Thyroid gland (tissue), 4 donors: ENCODE results near the gene GTF3C5.

Experiments used
- POLR2A ChIP-seq, 2 donors: fragments of 450-650 bp; IDR thresholded peaks; one replicate each; pipeline ENCODE4 v1.6.1; 2017; ENCODE audit warnings: antibody characterized with exemption in 2 of 2, mild to moderate bottlenecking in 2 of 2, moderate library complexity in 1 of 2
- TF ChIP-seq, protein P1 (sequence below), 6 experiments: fragments of 200-600 bp in 3 of 6; fragments of 450-650 bp in 3 of 6; sonication (generic) in 3 of 6; IDR thresholded peaks; one replicate each; pipeline ENCODE4 v1.5.1; 2016 to 2019; ENCODE audit warnings: antibody characterized with exemption in 6 of 6, mild to moderate bottlenecking in 2 of 6, inconsistent platforms in 1 of 6, moderate library complexity in 1 of 6

DNA sequence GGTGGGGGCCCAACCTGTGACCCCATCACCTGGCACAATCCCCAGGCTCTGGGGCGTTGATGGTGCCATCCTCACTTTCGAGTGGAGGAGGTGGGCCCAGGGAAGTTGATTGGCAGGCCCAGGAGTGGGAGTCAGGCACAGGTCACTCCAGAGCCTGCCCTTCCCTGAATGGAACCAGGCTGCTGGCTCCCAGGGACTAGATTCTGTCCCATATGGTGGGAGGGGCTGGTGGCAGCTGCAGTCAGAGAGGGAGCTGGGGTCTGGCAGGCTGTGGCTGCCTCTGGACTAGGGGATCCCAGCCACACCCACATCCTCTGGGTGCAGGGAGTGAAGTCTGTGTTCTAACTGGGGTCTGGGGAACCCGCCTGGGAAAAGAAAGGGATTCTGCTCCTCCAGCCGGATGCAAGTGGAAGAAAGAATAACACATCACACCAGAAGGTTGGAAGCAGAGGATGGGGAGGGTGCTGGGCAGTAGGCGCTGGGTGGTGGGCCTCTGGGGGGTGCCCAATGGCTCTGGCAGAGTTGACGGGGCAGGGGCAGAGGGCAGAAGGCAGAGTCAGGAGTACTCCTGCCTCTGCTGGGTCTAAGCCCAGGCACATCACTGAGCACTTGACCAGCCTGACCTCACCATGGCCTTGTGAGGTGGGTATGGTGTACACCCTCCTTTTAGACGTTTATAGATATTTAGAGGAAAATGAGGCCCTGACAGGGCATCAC lies 56.8 kb downstream of the GTF3C5 start:
- TF ChIP-seq, protein P1, sequence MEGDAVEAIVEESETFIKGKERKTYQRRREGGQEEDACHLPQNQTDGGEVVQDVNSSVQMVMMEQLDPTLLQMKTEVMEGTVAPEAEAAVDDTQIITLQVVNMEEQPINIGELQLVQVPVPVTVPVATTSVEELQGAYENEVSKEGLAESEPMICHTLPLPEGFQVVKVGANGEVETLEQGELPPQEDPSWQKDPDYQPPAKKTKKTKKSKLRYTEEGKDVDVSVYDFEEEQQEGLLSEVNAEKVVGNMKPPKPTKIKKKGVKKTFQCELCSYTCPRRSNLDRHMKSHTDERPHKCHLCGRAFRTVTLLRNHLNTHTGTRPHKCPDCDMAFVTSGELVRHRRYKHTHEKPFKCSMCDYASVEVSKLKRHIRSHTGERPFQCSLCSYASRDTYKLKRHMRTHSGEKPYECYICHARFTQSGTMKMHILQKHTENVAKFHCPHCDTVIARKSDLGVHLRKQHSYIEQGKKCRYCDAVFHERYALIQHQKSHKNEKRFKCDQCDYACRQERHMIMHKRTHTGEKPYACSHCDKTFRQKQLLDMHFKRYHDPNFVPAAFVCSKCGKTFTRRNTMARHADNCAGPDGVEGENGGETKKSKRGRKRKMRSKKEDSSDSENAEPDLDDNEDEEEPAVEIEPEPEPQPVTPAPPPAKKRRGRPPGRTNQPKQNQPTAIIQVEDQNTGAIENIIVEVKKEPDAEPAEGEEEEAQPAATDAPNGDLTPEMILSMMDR (IDR thresholded peaks at IDR 0.05) = no peak
- TF ChIP-seq POLR2A (IDR thresholded peaks at IDR 0.05) = no peak
